Progenitor cell of endocrine pancreas (in vitro differentiated cells): ENCODE measurements around the gene LRRC14B. TPM values are rescaled to one million over a fixed set of nuclear protein-coding genes. Genes with fewer than 3 reads are reported as not detected.

Source experiments
- DNase-seq: peaks from one replicate; pipeline ENCODE4 v3.0.0; 2021; ENCODE audit warnings: low spot score; ENCODE audit not compliant: unreplicated experiment
- H3K27ac Mint-ChIP-seq: 2 replicates; pipeline ENCODE4 v1.8.0; 2021; ENCODE audit warnings: mild to moderate bottlenecking, moderate library complexity, mixed read lengths
- H3K27me3 Mint-ChIP-seq: 2 replicates; pipeline ENCODE4 v1.8.0; 2021; ENCODE audit warnings: mixed read lengths
- H3K36me3 Mint-ChIP-seq: 2 replicates; pipeline ENCODE4 v1.8.0; 2022; ENCODE audit warnings: mixed read lengths; ENCODE audit not compliant: insufficient read depth
- H3K4me1 Mint-ChIP-seq: 2 replicates; pipeline ENCODE4 v1.8.0; 2021; ENCODE audit warnings: low read depth, mixed read lengths
- H3K4me3 Mint-ChIP-seq: 2 replicates; pipeline ENCODE4 v1.8.0; 2021; ENCODE audit warnings: low read depth, mild to moderate bottlenecking, moderate library complexity, mixed read lengths
- H3K9me3 Mint-ChIP-seq: 2 replicates; pipeline ENCODE4 v1.8.0; 2021; ENCODE audit warnings: low read depth, mixed read lengths
- CTCF ChIP-seq: fragments of 200-600 bp; sonication (generic); IDR thresholded peaks from one replicate; pipeline ENCODE4 v1.5.0; 2021; ENCODE audit warnings: antibody characterized with exemption, mild to moderate bottlenecking; ENCODE audit not compliant: unreplicated experiment
- total RNA-seq: library from RNA; stranded (reverse); gene quantifications from 2 replicates; pipeline ENCODE4 v1.2.1, GENCODE V29; 2021

LRRC14B gene
- total RNA-seq, 1 donor from 2014 or later = not detected

- TF ChIP-seq CTCF = no peak
- peaks cover 45% of the 10 kb centered on the region for H3K36me3 Mint-ChIP-seq
- H3K27me3 Mint-ChIP-seq = no peaks in the 10 kb centered on the region
- DNase-seq = no peak
- H3K4me1 Mint-ChIP-seq = no peaks in the 10 kb centered on the region
- H3K9me3 Mint-ChIP-seq = peaks cover 10% of the 10 kb centered on the region
- H3K4me3 Mint-ChIP-seq = no peak overlapping the region
- H3K27ac Mint-ChIP-seq = no peak overlapping the region
Observed at GRCh38 chr5:152077-152476, 39.2 kb upstream of the LRRC14B start.

GRCh38 chr5:153256-153655, 38.0 kb upstream of the LRRC14B start:
- TF ChIP-seq CTCF = no peak
- H3K4me1 Mint-ChIP-seq = no peaks in the 10 kb centered on the region
- H3K9me3 Mint-ChIP-seq = no peaks in the 10 kb centered on the region
- no peak overlapping the region for H3K27ac Mint-ChIP-seq
- H3K36me3 Mint-ChIP-seq = peaks cover 38% of the 10 kb centered on the region
- no peak overlapping the region for H3K4me3 Mint-ChIP-seq
- no peak for DNase-seq
- H3K27me3 Mint-ChIP-seq = no peaks in the 10 kb centered on the region

GRCh38 chr5:154236-154635, 37.1 kb upstream of the LRRC14B start:
- Mint-ChIP-seq H3K9me3 (no peaks in the 10 kb centered on the region), H3K36me3 (peaks cover 34% of the 10 kb centered on the region), H3K4me1 (no peaks in the 10 kb centered on the region), H3K27ac (peak overlapping the region; percentile 83), H3K4me3 (no peak overlapping the region), H3K27me3 (no peaks in the 10 kb centered on the region)
- DNase-seq = no peak
- TF ChIP-seq CTCF = no peak

- H3K4me3 Mint-ChIP-seq = no peak overlapping the region
- H3K9me3 Mint-ChIP-seq = no peaks in the 10 kb centered on the region
- no peak for DNase-seq
- H3K27me3 Mint-ChIP-seq = no peaks in the 10 kb centered on the region
- TF ChIP-seq CTCF = no peak
- no peaks in the 10 kb centered on the region for H3K4me1 Mint-ChIP-seq
- H3K36me3 Mint-ChIP-seq = peaks cover 32% of the 10 kb centered on the region
- H3K27ac Mint-ChIP-seq = no peak overlapping the region
Observed at GRCh38 chr5:154826-155225, 36.5 kb upstream of the LRRC14B start.

GRCh38 chr5:155651-156410, 35.5 kb upstream of the LRRC14B start:
- Mint-ChIP-seq H3K36me3 (peaks cover 33% of the 10 kb centered on the region), H3K27ac (no peak overlapping the region), H3K4me1 (no peaks in the 10 kb centered on the region), H3K27me3 (no peaks in the 10 kb centered on the region), H3K9me3 (no peaks in the 10 kb centered on the region), H3K4me3 (no peak overlapping the region)
- TF ChIP-seq CTCF = no peak
- DNase-seq = no peak
